ENCODE results near the gene TNFRSF4.

DNA sequence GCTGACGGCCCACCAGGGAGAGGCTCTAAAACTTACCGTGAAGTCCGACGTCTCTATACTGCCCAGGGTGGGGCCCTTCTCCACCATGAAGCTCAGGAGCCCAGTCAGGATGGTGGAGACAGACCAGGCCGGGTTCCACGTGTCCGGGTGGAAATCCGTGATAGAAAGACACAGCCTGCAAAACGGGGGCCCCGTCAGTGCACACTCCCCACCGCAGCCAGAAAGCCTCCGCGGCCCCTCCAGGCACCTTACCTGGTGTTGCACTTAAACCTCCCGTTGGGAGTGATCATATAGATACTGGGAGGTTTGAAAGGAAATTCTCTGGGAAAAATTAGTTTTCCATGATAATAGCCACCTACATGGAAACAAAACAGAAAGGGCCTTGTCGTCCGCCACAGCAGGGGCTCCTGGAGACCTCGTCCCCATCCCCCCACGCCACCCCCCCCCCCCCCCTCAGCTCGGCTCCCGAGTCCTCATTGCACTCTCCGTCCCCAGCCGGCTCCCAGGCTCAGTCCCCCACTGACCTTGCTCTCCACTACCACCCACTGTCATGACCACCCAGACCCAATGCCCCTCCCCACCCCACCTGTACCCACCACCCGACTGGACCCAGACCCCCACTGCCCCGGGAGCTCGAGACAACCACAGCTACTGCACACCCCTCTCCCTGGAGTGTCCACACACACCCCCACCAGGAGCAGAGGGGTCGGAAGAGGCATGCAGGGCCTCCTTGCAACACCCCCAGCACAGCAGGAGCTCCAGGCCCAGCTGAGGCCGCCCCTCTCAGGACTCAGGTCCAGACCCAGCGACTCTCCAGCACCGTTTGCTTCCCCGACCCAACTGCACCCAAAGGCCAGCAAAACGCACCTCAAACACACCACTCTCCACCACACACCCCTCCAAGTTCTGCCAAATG is 43.3 kb upstream of the TNFRSF4 start:
- TF ChIP-seq POLR2A (IDR thresholded peaks at IDR 0.05) (no peak), POLR2AphosphoS5 (IDR thresholded peaks at IDR 0.05) (no peak)
- TF ChIP-seq, protein P1, sequence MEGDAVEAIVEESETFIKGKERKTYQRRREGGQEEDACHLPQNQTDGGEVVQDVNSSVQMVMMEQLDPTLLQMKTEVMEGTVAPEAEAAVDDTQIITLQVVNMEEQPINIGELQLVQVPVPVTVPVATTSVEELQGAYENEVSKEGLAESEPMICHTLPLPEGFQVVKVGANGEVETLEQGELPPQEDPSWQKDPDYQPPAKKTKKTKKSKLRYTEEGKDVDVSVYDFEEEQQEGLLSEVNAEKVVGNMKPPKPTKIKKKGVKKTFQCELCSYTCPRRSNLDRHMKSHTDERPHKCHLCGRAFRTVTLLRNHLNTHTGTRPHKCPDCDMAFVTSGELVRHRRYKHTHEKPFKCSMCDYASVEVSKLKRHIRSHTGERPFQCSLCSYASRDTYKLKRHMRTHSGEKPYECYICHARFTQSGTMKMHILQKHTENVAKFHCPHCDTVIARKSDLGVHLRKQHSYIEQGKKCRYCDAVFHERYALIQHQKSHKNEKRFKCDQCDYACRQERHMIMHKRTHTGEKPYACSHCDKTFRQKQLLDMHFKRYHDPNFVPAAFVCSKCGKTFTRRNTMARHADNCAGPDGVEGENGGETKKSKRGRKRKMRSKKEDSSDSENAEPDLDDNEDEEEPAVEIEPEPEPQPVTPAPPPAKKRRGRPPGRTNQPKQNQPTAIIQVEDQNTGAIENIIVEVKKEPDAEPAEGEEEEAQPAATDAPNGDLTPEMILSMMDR (IDR thresholded peaks at IDR 0.05) = no peak

Measured in sigmoid colon (tissue), 4 donors.